Parathyroid adenoma (tissue), 2 donors: Measurements from ENCODE around the gene IL6.

Source experiments
- H2AFZ ChIP-seq: fragments of 300-600 bp; sonication (generic); one replicate; pipeline ENCODE4 v1.7.0; 2017; ENCODE audit warnings: antibody characterized with exemption, mild to moderate bottlenecking
- H3K27ac ChIP-seq: fragments of 300-600 bp; sonication (generic); one replicate; pipeline ENCODE4 v1.7.0; 2017
- H3K27me3 ChIP-seq: fragments of 300-600 bp; sonication (generic); one replicate; pipeline ENCODE4 v1.7.0; 2017; ENCODE audit warnings: low read length; ENCODE audit not compliant: control insufficient read depth, insufficient read depth
- H3K36me3 ChIP-seq: fragments of 300-600 bp; sonication (generic); one replicate; pipeline ENCODE4 v1.7.0; 2017; ENCODE audit warnings: low read length; ENCODE audit not compliant: control insufficient read depth, insufficient read depth
- H3K4me1 ChIP-seq: fragments of 300-600 bp; sonication (generic); one replicate; pipeline ENCODE4 v1.7.0; 2017; ENCODE audit warnings: control low read depth
- H3K4me2 ChIP-seq: fragments of 300-600 bp; sonication (generic); one replicate; pipeline ENCODE4 v1.7.0; 2017; ENCODE audit warnings: low read length
- H3K4me3 ChIP-seq: fragments of 300-600 bp; sonication (generic); one replicate; pipeline ENCODE4 v1.7.0; 2017; ENCODE audit warnings: low read depth, low read length
- H3K79me2 ChIP-seq: fragments of 300-600 bp; sonication (generic); one replicate; pipeline ENCODE4 v1.7.0; 2017; ENCODE audit warnings: control low read depth
- H3K9ac ChIP-seq: fragments of 300-600 bp; sonication (generic); one replicate; pipeline ENCODE4 v1.7.0; 2017; ENCODE audit warnings: mild to moderate bottlenecking
- H3K9me3 ChIP-seq: fragments of 300-600 bp; sonication (generic); one replicate; pipeline ENCODE4 v1.7.0; 2017; ENCODE audit warnings: low read length; ENCODE audit not compliant: control insufficient read depth
- CTCF ChIP-seq: fragments of 300-600 bp; sonication (generic); IDR thresholded peaks from one replicate; pipeline ENCODE4 v1.7.0; 2017; ENCODE audit warnings: antibody characterized with exemption, mild to moderate bottlenecking
- donor health status: primary hyperparathyroidism.

Gene IL6

GRCh38 chr7:22724861-22725260 is 2.1 kb upstream of the IL6 start:
- H3K4me3 ChIP-seq, result no peak overlapping the region
- no peak overlapping the region for H2AFZ ChIP-seq
- no peaks in the 10 kb centered on the region for H3K36me3 ChIP-seq
- no peak overlapping the region for H3K27ac ChIP-seq
- no peak overlapping the region for H3K9ac ChIP-seq
- TF ChIP-seq CTCF, result no peak
- no peaks in the 10 kb centered on the region for H3K79me2 ChIP-seq
- no peaks in the 10 kb centered on the region for H3K27me3 ChIP-seq
- H3K4me2 ChIP-seq, result no peak overlapping the region
- H3K9me3 ChIP-seq, result no peaks in the 10 kb centered on the region
- H3K4me1 ChIP-seq, result no peaks in the 10 kb centered on the region

GRCh38 chr7:22725585-22725984 is 1.4 kb upstream of the IL6 start:
- Histone ChIP-seq H3K36me3 (no peaks in the 10 kb centered on the region), H3K9me3 (no peaks in the 10 kb centered on the region), H3K27me3 (no peaks in the 10 kb centered on the region), H3K4me2 (no peak overlapping the region), H3K4me1 (no peaks in the 10 kb centered on the region), H3K9ac (no peak overlapping the region), H3K27ac (no peak overlapping the region), H3K4me3 (no peak overlapping the region), H3K79me2 (no peaks in the 10 kb centered on the region), H2AFZ (no peak overlapping the region)
- no peak for TF ChIP-seq CTCF

GRCh38 chr7:22726345-22726906 is 574 bp upstream of the IL6 start:
- no peaks in the 10 kb centered on the region for H3K9me3 ChIP-seq
- H3K36me3 ChIP-seq, result no peaks in the 10 kb centered on the region
- H3K4me3 ChIP-seq, result peak overlapping the region; percentile 35
- TF ChIP-seq CTCF, result peak; percentile 47
- H3K9ac ChIP-seq, result no peak overlapping the region
- no peaks in the 10 kb centered on the region for H3K27me3 ChIP-seq
- peak overlapping the region; percentile 25 for H2AFZ ChIP-seq
- H3K27ac ChIP-seq, result peak overlapping the region; percentile 62
- peak overlapping the region; percentile 56 for H3K4me2 ChIP-seq
- H3K79me2 ChIP-seq, result no peaks in the 10 kb centered on the region
- no peaks in the 10 kb centered on the region for H3K4me1 ChIP-seq

- peak overlapping the region; percentile 18 for H3K27ac ChIP-seq
- no peaks in the 10 kb centered on the region for H3K27me3 ChIP-seq
- no peaks in the 10 kb centered on the region for H3K4me1 ChIP-seq
- no peaks in the 10 kb centered on the region for H3K79me2 ChIP-seq
- peak overlapping the region; percentile 2 for H3K4me3 ChIP-seq
- no peaks in the 10 kb centered on the region for H3K36me3 ChIP-seq
- TF ChIP-seq CTCF, result no peak
- H3K4me2 ChIP-seq, result peak overlapping the region; percentile 56
- no peaks in the 10 kb centered on the region for H3K9me3 ChIP-seq
- H2AFZ ChIP-seq, result no peak overlapping the region
- H3K9ac ChIP-seq, result no peak overlapping the region
Measured at GRCh38 chr7:22727714-22728035, 675 bp downstream of the IL6 start.

- TF ChIP-seq CTCF, result peak; percentile 40
- no peak overlapping the region for H3K9ac ChIP-seq
- H3K4me2 ChIP-seq, result no peak overlapping the region
- H3K27ac ChIP-seq, result no peak overlapping the region
- H3K36me3 ChIP-seq, result no peaks in the 10 kb centered on the region
- no peaks in the 10 kb centered on the region for H3K79me2 ChIP-seq
- no peak overlapping the region for H3K4me3 ChIP-seq
- no peak overlapping the region for H2AFZ ChIP-seq
- H3K27me3 ChIP-seq, result no peaks in the 10 kb centered on the region
- no peaks in the 10 kb centered on the region for H3K9me3 ChIP-seq
- no peaks in the 10 kb centered on the region for H3K4me1 ChIP-seq
Measured at GRCh38 chr7:22728401-22729029, 1.5 kb downstream of the IL6 start.
